ENCODE measurements around the gene KCNQ2. TPM values are rescaled to one million over a fixed set of nuclear protein-coding genes. Genes with fewer than 3 reads are reported as not detected.

Gene KCNQ2
- total RNA-seq, 1 donor from 2014 or later, result 11.5 TPM

DNA sequence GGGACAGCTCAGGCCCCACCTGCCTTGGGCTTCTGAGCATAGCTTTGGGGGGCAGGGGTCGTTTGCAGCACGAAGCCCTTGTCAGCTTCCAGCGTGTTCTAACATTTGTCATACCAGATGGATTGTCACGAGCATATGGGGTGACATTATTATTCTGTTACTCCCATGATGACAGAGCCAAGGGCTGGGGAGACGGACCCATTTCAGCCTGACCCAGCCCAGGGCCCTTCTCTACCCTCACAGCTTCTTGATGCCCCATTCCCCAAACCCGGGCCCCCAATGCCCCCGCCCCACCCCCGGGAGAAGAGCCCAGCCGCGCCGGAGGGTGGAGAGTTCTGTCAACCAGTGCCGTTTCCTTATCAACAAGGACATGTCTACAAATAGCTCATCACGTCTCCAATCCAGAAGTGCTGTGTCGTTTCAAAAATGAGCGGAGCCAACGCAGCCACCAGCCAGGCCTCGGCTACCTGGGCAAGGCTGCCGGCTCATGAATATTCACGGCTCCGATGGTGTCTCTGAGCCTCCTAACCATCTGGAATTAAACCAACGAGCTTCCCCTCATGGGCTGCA lies 101.8 kb downstream of the KCNQ2 start:
- H3K36me3 ChIP-seq (ENCODE audit: insufficient read depth, low read length), result no peaks in the 10 kb centered on the region

DNA sequence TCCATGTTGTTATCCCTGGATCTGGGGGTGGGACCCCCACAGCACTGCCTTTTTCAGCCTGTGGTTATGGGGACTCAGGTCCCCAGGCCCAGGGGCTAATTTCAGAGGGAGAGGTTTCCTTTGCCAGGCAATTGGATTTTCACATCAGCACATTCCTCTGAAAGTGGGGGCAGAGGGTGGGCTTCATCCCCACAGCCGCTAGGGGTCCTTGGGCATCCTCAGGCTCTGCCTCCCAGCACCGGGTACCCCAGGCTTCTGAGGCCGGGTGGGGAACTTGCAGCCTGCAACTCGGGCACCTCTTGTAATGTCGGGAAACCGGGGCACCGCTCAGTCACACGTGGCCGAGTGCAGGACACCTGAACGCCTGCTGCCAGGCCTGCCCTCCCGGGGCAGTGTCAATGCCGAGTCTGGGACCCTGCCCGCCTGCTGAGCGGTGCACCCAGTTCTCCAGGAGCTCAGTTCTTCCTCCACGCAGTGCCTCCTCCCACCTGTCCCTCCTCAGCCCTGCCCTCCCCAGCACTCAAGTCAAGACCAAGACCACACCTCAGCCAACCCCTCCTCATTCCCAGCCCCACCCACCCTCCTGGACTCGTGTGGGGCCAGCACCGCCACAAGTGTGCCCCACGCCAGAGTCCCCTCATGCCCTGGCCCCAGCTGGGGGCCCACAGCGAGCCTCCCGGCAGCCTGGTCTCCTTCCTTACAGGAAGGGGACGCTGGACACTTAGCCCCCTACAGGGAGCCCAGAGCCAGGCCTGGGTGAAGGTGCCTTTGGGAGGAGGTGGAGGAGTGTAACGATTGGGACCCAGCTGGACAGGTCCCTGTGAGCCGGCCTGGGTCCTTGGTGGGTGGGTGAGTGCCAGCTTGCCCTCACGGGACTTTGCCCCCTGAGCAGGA lies 102.5 kb downstream of the KCNQ2 start:
- Histone ChIP-seq H3K9me3 (ENCODE audit: insufficient read depth, low read depth, low read length) (no peaks in the 10 kb centered on the region), H3K9ac (ENCODE audit: low read length) (no peak overlapping the region), H4K20me1 (ENCODE audit: insufficient read depth, low read length) (no peaks in the 10 kb centered on the region), H3K27me3 (ENCODE audit: insufficient read depth, low read length) (peaks cover 2% of the 10 kb centered on the region), H3K36me3 (ENCODE audit: insufficient read depth, low read length) (no peaks in the 10 kb centered on the region), H3K4me2 (ENCODE audit: low read length) (no peak overlapping the region), H2AFZ (ENCODE audit: low read depth, low read length) (no peak overlapping the region), H3K27ac (ENCODE audit: low read depth, low read length) (no peak overlapping the region), H3K79me2 (ENCODE audit: insufficient read depth, low read length) (no peaks in the 10 kb centered on the region), H3K4me1 (ENCODE audit: insufficient read depth, low read length) (no peaks in the 10 kb centered on the region), H3K4me3 (ENCODE audit: insufficient read depth, low read depth, low read length) (no peak overlapping the region)
- no peaks in the 10 kb centered on the region for H3K36me3 Mint-ChIP-seq (ENCODE audit: low read depth, unreplicated experiment)
- no peak overlapping the region for H3K27ac Mint-ChIP-seq (ENCODE audit: unreplicated experiment)
- FAIRE-seq (no peak), DNase-seq (ENCODE audit: low read depth) (no peak)
- H3K4me3 Mint-ChIP-seq (ENCODE audit: unreplicated experiment), result no peak overlapping the region
- H3K9me3 Mint-ChIP-seq (ENCODE audit: unreplicated experiment), result no peaks in the 10 kb centered on the region
- TF ChIP-seq, protein P1, sequence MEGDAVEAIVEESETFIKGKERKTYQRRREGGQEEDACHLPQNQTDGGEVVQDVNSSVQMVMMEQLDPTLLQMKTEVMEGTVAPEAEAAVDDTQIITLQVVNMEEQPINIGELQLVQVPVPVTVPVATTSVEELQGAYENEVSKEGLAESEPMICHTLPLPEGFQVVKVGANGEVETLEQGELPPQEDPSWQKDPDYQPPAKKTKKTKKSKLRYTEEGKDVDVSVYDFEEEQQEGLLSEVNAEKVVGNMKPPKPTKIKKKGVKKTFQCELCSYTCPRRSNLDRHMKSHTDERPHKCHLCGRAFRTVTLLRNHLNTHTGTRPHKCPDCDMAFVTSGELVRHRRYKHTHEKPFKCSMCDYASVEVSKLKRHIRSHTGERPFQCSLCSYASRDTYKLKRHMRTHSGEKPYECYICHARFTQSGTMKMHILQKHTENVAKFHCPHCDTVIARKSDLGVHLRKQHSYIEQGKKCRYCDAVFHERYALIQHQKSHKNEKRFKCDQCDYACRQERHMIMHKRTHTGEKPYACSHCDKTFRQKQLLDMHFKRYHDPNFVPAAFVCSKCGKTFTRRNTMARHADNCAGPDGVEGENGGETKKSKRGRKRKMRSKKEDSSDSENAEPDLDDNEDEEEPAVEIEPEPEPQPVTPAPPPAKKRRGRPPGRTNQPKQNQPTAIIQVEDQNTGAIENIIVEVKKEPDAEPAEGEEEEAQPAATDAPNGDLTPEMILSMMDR (IDR thresholded peaks at IDR 0.05; ENCODE audit: insufficient read depth, low read depth, low read length), result no peak
- TF ChIP-seq EZH2 (IDR thresholded peaks at IDR 0.05; ENCODE audit: insufficient read depth, low read length), result no peak
- peaks cover 43% of the 10 kb centered on the region for H3K27me3 Mint-ChIP-seq (ENCODE audit: low read depth, unreplicated experiment)
- H3K4me1 Mint-ChIP-seq (ENCODE audit: low read depth, unreplicated experiment), result no peaks in the 10 kb centered on the region

More for the DNA sequence above, 101.8 kb downstream of the KCNQ2 start:
- Histone ChIP-seq H2AFZ (ENCODE audit: low read depth, low read length) (no peak overlapping the region), H3K9ac (ENCODE audit: low read length) (no peak overlapping the region), H3K79me2 (ENCODE audit: insufficient read depth, low read length) (no peaks in the 10 kb centered on the region), H3K4me3 (ENCODE audit: insufficient read depth, low read depth, low read length) (no peak overlapping the region), H3K4me2 (ENCODE audit: low read length) (no peak overlapping the region), H3K4me1 (ENCODE audit: insufficient read depth, low read length) (no peaks in the 10 kb centered on the region), H3K9me3 (ENCODE audit: insufficient read depth, low read depth, low read length) (no peaks in the 10 kb centered on the region), H4K20me1 (ENCODE audit: insufficient read depth, low read length) (no peaks in the 10 kb centered on the region), H3K27ac (ENCODE audit: low read depth, low read length) (no peak overlapping the region), H3K27me3 (ENCODE audit: insufficient read depth, low read length) (peaks cover 2% of the 10 kb centered on the region)
- Mint-ChIP-seq H3K4me3 (ENCODE audit: unreplicated experiment) (no peak overlapping the region), H3K9me3 (ENCODE audit: unreplicated experiment) (no peaks in the 10 kb centered on the region), H3K36me3 (ENCODE audit: low read depth, unreplicated experiment) (no peaks in the 10 kb centered on the region), H3K4me1 (ENCODE audit: low read depth, unreplicated experiment) (no peaks in the 10 kb centered on the region), H3K27ac (ENCODE audit: unreplicated experiment) (no peak overlapping the region), H3K27me3 (ENCODE audit: low read depth, unreplicated experiment) (peaks cover 39% of the 10 kb centered on the region)
- FAIRE-seq, result no peak
- TF ChIP-seq EZH2 (IDR thresholded peaks at IDR 0.05; ENCODE audit: insufficient read depth, low read length), result no peak
- TF ChIP-seq, protein P1 (IDR thresholded peaks at IDR 0.05; ENCODE audit: insufficient read depth, low read depth, low read length), result no peak
- DNase-seq (ENCODE audit: low read depth), result no peak
